Measurements from ENCODE around the gene TTC1.
A peak's percentile ranks its signal among the peaks of the same experiment; 100 is the strongest.
"Not testable (repeated sequence)": the region's sequence is repeated elsewhere in the genome, so short reads cannot be mapped to it uniquely, and the experiment has no call there.

The TTC1 gene

GRCh38 chr5:159995907-159996306 lies 13.0 kb upstream of the TTC1 start:
- DNase-seq (ENCODE audit: low spot score): no peak

- DNase-seq (ENCODE audit: low spot score): no peak
Measured at GRCh38 chr5:160001457-160001856, 7.5 kb upstream of the TTC1 start.

GRCh38 chr5:160007514-160007913 lies 1.4 kb upstream of the TTC1 start:
- no peak for DNase-seq (ENCODE audit: low spot score)

- not testable (repeated sequence) for DNase-seq (ENCODE audit: low spot score)
Measured at GRCh38 chr5:160008529-160008876, 436 bp upstream of the TTC1 start.

GRCh38 chr5:160009591-160009989 lies 651 bp downstream of the TTC1 start:
- no peak for DNase-seq (ENCODE audit: low spot score)

GRCh38 chr5:160011471-160011870 lies 2.5 kb downstream of the TTC1 start:
- no peak for DNase-seq (ENCODE audit: low spot score)

- not testable (repeated sequence) for DNase-seq (ENCODE audit: low spot score)
Measured at GRCh38 chr5:160014197-160014596, 5.3 kb downstream of the TTC1 start.

- DNase-seq (ENCODE audit: low spot score): no peak
Measured at GRCh38 chr5:160018945-160019625, 10.1 kb downstream of the TTC1 start.

- DNase-seq (ENCODE audit: low spot score): no peak
Measured at GRCh38 chr5:160020266-160020770, 11.4 kb downstream of the TTC1 start.

GRCh38 chr5:160020964-160021363 lies 12.0 kb downstream of the TTC1 start:
- DNase-seq (ENCODE audit: low spot score): no peak

- peak; percentile 73 for DNase-seq (ENCODE audit: low spot score)
Measured at GRCh38 chr5:160021831-160022446, 13.0 kb downstream of the TTC1 start.

- DNase-seq (ENCODE audit: low spot score): no peak
Measured at GRCh38 chr5:160023007-160023907, 14.3 kb downstream of the TTC1 start.

- DNase-seq (ENCODE audit: low spot score): no peak
Measured at GRCh38 chr5:160023908-160024630, 15.1 kb downstream of the TTC1 start.

GRCh38 chr5:160029004-160029403 lies 20.1 kb downstream of the TTC1 start:
- DNase-seq (ENCODE audit: low spot score): no peak

- DNase-seq (ENCODE audit: low spot score): no peak
Measured at GRCh38 chr5:160029540-160030139, 20.7 kb downstream of the TTC1 start.

- no peak for DNase-seq (ENCODE audit: low spot score)
Measured at GRCh38 chr5:160030631-160031377, 21.9 kb downstream of the TTC1 start.

- DNase-seq (ENCODE audit: low spot score): no peak
Measured at GRCh38 chr5:160033546-160034252, 24.8 kb downstream of the TTC1 start.

GRCh38 chr5:160036243-160036642 lies 27.3 kb downstream of the TTC1 start:
- peak; percentile 35 for DNase-seq (ENCODE audit: low spot score)

GRCh38 chr5:160036884-160037283 lies 27.9 kb downstream of the TTC1 start:
- DNase-seq (ENCODE audit: low spot score): no peak

- DNase-seq (ENCODE audit: low spot score): no peak
Measured at GRCh38 chr5:160039810-160040470, 31.0 kb downstream of the TTC1 start.
